ENCODE results near the gene GPR18. TPM values are rescaled to one million over a fixed set of nuclear protein-coding genes. Genes with fewer than 3 reads are reported as not detected.
A peak's percentile ranks its signal among the peaks of the same experiment; 100 is the strongest.

Gene GPR18
- total RNA-seq, 3 donors from 2014 or later: 0.35 to 0.60 (median 0.46) TPM

DNA sequence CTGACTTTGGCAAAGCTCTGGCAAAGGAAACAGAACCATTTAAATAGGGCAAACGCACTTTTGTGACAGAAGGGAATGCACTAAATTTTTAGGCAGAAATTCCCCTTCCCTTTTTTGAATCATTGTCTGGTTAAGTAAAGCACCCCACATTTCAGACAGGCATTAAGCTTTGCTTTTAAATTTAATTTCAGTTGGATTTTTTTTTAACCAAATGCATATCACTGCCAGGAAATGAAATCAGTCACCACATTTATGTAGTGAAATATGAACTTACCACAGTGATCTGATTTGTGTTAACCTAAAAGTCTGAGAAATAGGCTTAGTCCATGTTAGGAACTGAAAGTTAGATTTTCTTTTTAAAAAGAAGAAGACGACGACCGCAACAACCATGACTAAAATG is 38.2 kb upstream of the GPR18 start:
- TF ChIP-seq, protein P1, sequence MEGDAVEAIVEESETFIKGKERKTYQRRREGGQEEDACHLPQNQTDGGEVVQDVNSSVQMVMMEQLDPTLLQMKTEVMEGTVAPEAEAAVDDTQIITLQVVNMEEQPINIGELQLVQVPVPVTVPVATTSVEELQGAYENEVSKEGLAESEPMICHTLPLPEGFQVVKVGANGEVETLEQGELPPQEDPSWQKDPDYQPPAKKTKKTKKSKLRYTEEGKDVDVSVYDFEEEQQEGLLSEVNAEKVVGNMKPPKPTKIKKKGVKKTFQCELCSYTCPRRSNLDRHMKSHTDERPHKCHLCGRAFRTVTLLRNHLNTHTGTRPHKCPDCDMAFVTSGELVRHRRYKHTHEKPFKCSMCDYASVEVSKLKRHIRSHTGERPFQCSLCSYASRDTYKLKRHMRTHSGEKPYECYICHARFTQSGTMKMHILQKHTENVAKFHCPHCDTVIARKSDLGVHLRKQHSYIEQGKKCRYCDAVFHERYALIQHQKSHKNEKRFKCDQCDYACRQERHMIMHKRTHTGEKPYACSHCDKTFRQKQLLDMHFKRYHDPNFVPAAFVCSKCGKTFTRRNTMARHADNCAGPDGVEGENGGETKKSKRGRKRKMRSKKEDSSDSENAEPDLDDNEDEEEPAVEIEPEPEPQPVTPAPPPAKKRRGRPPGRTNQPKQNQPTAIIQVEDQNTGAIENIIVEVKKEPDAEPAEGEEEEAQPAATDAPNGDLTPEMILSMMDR (IDR thresholded peaks at IDR 0.05): no peak
- intact Hi-C loops (cut with DNase I, micrococcal nuclease): no loop called here
- Histone ChIP-seq H3K36me3 (ENCODE audit: low read depth) (no peaks in the 10 kb centered on the region), H3K4me1 (ENCODE audit: low read depth) (peaks cover 8% of the 10 kb centered on the region), H3K9me3 (no peaks in the 10 kb centered on the region), H3K4me3 (no peak overlapping the region)
- DNase-seq (no peak), ATAC-seq (no peak)

GRCh38 chr13:99295488-99296252 is 37.5 kb upstream of the GPR18 start:
- no peaks in the 10 kb centered on the region for H3K36me3 ChIP-seq (ENCODE audit: low read depth)
- H3K4me3 ChIP-seq: no peak overlapping the region
- TF ChIP-seq, protein P1 (IDR thresholded peaks at IDR 0.05): no peak
- no peaks in the 10 kb centered on the region for H3K9me3 ChIP-seq
- intact Hi-C loops (cut with DNase I, micrococcal nuclease): no loop called here
- ATAC-seq: no peak
- DNase-seq: no peak
- H3K4me1 ChIP-seq (ENCODE audit: low read depth): peaks cover 8% of the 10 kb centered on the region

- DNase-seq (no peak), ATAC-seq (no peak)
- H3K9me3 ChIP-seq: no peaks in the 10 kb centered on the region
- no peaks in the 10 kb centered on the region for H3K36me3 ChIP-seq (ENCODE audit: low read depth)
- intact Hi-C loops (cut with DNase I, micrococcal nuclease): no loop called here
- no peak overlapping the region for H3K4me3 ChIP-seq
- peaks cover 8% of the 10 kb centered on the region for H3K4me1 ChIP-seq (ENCODE audit: low read depth)
- TF ChIP-seq, protein P1 (IDR thresholded peaks at IDR 0.05): no peak
These were observed 36.8 kb upstream of the GPR18 start for GRCh38 chr13:99294958-99295357.

- ATAC-seq (peak; percentile 90), DNase-seq (no peak)
- Histone ChIP-seq H3K9me3 (no peaks in the 10 kb centered on the region), H3K4me1 (ENCODE audit: low read depth) (peaks cover 8% of the 10 kb centered on the region), H3K36me3 (ENCODE audit: low read depth) (no peaks in the 10 kb centered on the region), H3K4me3 (no peak overlapping the region)
- intact Hi-C loops (cut with DNase I, micrococcal nuclease): no loop called here
- TF ChIP-seq, protein P1 (IDR thresholded peaks at IDR 0.05): no peak
These were observed 36.0 kb upstream of the GPR18 start for GRCh38 chr13:99294198-99294597.

DNA sequence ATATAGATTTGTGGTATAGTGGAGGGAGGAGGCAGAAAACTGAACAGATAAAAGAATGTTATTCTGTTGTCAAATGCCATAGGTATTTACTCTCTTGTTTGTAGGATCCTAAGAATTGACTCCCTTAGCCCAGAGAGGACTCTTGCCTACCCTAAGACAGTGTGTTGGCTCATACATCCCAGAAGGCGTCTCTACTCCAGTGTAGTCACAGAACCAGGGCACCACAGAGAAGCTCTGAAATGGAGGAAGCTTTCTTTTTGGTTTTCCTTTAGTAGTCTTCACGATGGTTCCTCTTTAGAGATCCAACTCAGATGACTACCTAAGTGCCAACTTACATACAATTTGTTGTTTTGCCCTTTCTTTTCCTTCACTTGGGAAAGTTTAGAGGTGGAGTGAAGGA is 35.0 kb upstream of the GPR18 start:
- Histone ChIP-seq H3K9me3 (no peaks in the 10 kb centered on the region), H3K4me3 (no peak overlapping the region), H3K36me3 (ENCODE audit: low read depth) (no peaks in the 10 kb centered on the region), H3K4me1 (ENCODE audit: low read depth) (peaks cover 8% of the 10 kb centered on the region)
- DNase-seq (no peak), ATAC-seq (no peak)
- TF ChIP-seq, protein P1 (IDR thresholded peaks at IDR 0.05): no peak
- intact Hi-C loops (cut with DNase I, micrococcal nuclease): no loop called here
